ENCODE measurements around the gene TNFAIP8L3.

- no peak for TF ChIP-seq CTCF (IDR thresholded peaks at IDR 0.05)
- TF ChIP-seq POLR2A (IDR thresholded peaks at IDR 0.05), result no peak
Observed at GRCh38 chr15:51077221-51078153, 17.2 kb downstream of the TNFAIP8L3 start.
